Fibroblast of lung (primary cell): ENCODE measurements around the gene SEZ6L.

Experiments used
- CTCF ChIP-seq, 2 donors: IDR thresholded peaks in 1 of 2; conservative IDR thresholded peaks in 1 of 2; 1 replicate in 1 of 2; 2 replicates in 1 of 2; pipeline ENCODE4 v1.5.1; 2011 to 2012; ENCODE audit warnings: low read length in 2 of 2, control low read depth in 1 of 2, inconsistent platforms in 1 of 2, low read depth in 1 of 2, mild to moderate bottlenecking in 1 of 2
- EZH2 ChIP-seq: IDR thresholded peaks from 2 replicates; pipeline ENCODE4 v1.5.1; 2012; ENCODE audit warnings: low read length, control low read depth, mild to moderate bottlenecking; ENCODE audit errors: missing control alignments

- TF ChIP-seq CTCF (conservative IDR thresholded peaks at IDR 0.05 in 1 of 2, IDR thresholded peaks at IDR 0.05 in 1 of 2; ENCODE audit: low read depth in 1 of 2, low read length in 2 of 2) (no peak), EZH2 (no peak)
These were observed 173.6 kb downstream of the SEZ6L start for GRCh38 chr22:26342745-26343410.
